ENCODE results near the gene ATP12A. TPM values are rescaled to one million over a fixed set of nuclear protein-coding genes. Genes with fewer than 3 reads are reported as not detected.

ATP12A gene
- total RNA-seq = not detected

DNA sequence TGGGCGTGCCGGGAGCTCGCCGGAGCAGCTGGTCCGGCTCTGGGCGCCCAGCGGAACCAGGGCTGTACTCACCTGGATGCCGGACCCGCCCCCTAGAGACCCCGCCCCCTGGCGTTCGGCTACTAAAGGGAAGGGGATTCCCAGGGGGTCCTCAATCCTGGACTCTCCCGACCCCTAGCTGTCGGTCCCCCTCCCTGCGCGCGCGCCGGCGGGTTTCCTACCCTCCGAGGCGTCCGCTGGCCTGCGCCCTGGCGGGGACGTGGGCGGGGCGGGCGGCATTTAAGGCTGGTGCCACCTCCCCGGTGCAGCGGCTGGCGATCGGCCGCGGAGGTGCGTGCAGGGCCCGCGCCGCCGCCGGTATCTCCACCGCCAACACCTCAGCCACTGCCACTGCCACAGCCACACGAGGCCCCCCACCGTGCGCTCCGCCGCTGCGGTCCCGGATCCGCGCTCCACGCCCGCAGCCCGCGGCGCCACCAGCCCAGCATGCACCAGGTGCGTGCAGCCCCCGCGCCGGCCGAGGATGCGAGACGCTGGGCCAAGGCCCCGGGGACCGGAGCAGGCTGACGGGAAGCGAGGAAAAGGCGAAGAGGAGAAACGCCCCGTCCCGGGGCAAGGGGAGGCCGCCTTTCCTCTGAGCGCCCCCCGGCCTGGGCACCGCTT is at the start of gene ATP12A:
ATP12A (plus strand) TSS at position 151 of the 663 bp plus-strand sequence; CDS start at position 487, 336 bp downstream.
- Histone ChIP-seq H3K9ac (ENCODE audit: low read depth in 1 of 3, low read length in 3 of 3) (no peak within 1 kb of the TSS), H3K4me3 (ENCODE audit: low read length in 3 of 3) (no peak within 1 kb of the TSS), H3K27me3 (ENCODE audit: control insufficient read depth in 3 of 3, insufficient read depth in 3 of 3, low read length in 3 of 3) (peaks cover 27 to 44% (median 34%) of the 10 kb centered on the region in 3 donors)

DNA sequence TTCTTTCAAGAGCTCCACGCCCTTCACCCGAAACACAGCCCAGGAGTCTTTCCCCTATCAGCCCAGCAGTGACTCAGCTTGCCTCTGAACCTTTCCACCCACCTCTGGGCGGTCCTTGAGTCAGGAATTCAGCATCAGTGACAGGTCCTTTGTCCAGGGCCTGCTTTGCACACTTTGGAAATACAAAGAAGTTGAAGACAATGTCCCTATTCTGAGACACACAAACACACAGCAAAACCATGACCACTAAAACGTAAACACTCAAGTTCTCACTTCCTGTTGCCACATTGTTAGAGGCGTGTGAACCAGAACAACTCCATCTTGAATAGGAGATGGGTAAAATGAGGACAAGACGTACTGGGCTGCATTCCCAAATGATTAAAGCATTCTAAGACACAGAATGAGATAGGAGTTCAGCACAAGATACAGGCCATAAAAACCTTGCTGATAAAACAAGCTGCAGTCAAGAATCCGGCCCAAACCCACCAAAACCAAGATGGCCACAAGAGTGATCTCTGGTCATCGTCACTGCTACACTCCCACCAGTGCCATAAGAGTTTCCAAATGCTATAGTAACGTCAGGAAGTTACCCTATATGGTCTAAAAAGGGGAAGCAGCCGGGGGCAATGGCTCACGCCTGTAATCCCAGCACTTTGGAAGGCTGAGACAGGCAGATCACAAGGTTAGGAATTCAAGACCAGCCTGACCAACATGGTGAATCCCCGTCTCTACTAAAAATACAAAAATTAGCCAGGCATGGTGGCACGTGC is 49.2 kb upstream of the ATP12A start:
- Histone ChIP-seq H3K36me3 (ENCODE audit: control insufficient read depth in 3 of 3, insufficient read depth in 3 of 3, low read length in 3 of 3) (no peaks in the 10 kb centered on the region), H3K9ac (ENCODE audit: low read depth in 1 of 3, low read length in 3 of 3) (no peak overlapping the region), H3K9me3 (ENCODE audit: control insufficient read depth in 3 of 3, low read length in 3 of 3) (no peaks in the 10 kb centered on the region), H3K27me3 (ENCODE audit: control insufficient read depth in 3 of 3, insufficient read depth in 3 of 3, low read length in 3 of 3) (no peaks in the 10 kb centered on the region), H3K4me1 (ENCODE audit: control insufficient read depth in 3 of 3, insufficient read depth in 3 of 3, low read length in 3 of 3) (no peaks in the 10 kb centered on the region), H3K4me3 (ENCODE audit: low read length in 3 of 3) (no peak overlapping the region), H3K27ac (ENCODE audit: low read depth, low read length) (no peak overlapping the region)

More for the DNA sequence above, at the start of gene ATP12A:
- Histone ChIP-seq H3K36me3 (ENCODE audit: control insufficient read depth in 3 of 3, insufficient read depth in 3 of 3, low read length in 3 of 3) (no peaks in the 10 kb centered on the region), H3K4me1 (ENCODE audit: control insufficient read depth in 3 of 3, insufficient read depth in 3 of 3, low read length in 3 of 3) (no peaks in the 10 kb centered on the region), H3K27ac (ENCODE audit: low read depth, low read length) (no peak within 1 kb of the TSS), H3K9me3 (ENCODE audit: control insufficient read depth in 3 of 3, low read length in 3 of 3) (no peaks in the 10 kb centered on the region)

DNA sequence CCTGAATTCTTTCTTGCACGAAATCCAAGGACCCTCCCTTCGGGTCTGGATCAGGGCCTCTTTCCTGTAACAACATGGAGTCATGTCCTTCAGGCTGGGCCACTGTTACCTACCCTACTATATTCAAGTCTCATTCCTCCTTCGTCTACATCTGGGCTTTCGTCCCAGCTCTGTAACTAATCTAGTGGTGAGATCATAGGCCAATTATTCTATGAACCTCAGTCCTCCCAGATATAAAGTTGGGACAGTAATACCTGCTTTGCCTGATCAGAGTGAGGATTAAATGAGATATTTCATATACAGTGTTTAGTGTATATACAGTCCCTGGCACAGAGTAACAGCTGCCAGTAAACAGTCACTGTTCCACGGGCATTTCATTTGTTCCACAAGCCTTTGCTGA is 48.3 kb upstream of the ATP12A start:
- no peaks in the 10 kb centered on the region for H3K9me3 ChIP-seq (ENCODE audit: control insufficient read depth in 3 of 3, low read length in 3 of 3)
- H3K9ac ChIP-seq (ENCODE audit: low read depth in 1 of 3, low read length in 3 of 3) = no peak overlapping the region
- H3K36me3 ChIP-seq (ENCODE audit: control insufficient read depth in 3 of 3, insufficient read depth in 3 of 3, low read length in 3 of 3) = no peaks in the 10 kb centered on the region
- no peak overlapping the region for H3K4me3 ChIP-seq (ENCODE audit: low read length in 3 of 3)
- H3K4me1 ChIP-seq (ENCODE audit: control insufficient read depth in 3 of 3, insufficient read depth in 3 of 3, low read length in 3 of 3) = no peaks in the 10 kb centered on the region
- H3K27me3 ChIP-seq (ENCODE audit: control insufficient read depth in 3 of 3, insufficient read depth in 3 of 3, low read length in 3 of 3) = no peaks in the 10 kb centered on the region
- no peak overlapping the region for H3K27ac ChIP-seq (ENCODE audit: low read depth, low read length)

DNA sequence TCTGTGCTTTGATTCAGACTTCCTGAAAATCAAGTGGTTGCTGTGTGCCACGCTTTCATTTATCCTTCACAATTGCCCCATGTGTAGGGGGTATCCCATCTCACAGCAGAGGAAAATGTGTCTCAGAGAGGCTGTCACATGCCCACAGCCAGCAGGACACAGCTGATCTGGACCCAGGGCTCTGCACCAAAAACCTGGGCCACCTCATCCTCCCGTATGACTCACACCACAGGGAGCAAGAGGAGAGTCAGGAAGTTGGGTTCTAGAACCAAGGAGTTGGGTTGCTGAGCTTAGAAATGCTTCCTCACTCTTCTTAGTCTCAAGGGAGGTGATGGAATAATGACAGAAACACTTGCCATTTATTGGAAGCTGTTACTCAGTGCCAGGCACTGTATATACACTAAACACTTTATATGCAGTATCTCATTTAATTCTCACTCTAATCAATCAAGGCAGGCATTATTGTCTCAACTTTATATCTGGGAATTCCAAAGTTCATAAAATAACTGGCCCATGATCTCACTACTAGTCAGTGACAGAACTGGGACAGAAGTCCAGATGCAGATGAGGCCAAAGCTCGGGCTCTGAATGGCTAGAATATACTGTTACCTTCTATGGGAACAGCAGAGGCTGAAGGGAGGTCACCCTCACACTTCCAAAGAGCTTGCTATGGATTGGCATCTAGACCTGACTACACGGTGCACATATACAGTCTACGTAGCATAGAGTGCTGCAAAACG is 47.7 kb upstream of the ATP12A start:
- Histone ChIP-seq H3K36me3 (ENCODE audit: control insufficient read depth in 3 of 3, insufficient read depth in 3 of 3, low read length in 3 of 3) (no peaks in the 10 kb centered on the region), H3K27ac (ENCODE audit: low read depth, low read length) (no peak overlapping the region), H3K9me3 (ENCODE audit: control insufficient read depth in 3 of 3, low read length in 3 of 3) (no peaks in the 10 kb centered on the region), H3K4me1 (ENCODE audit: control insufficient read depth in 3 of 3, insufficient read depth in 3 of 3, low read length in 3 of 3) (no peaks in the 10 kb centered on the region), H3K27me3 (ENCODE audit: control insufficient read depth in 3 of 3, insufficient read depth in 3 of 3, low read length in 3 of 3) (no peaks in the 10 kb centered on the region), H3K4me3 (ENCODE audit: low read length in 3 of 3) (no peak overlapping the region), H3K9ac (ENCODE audit: low read depth in 1 of 3, low read length in 3 of 3) (no peak overlapping the region)

DNA sequence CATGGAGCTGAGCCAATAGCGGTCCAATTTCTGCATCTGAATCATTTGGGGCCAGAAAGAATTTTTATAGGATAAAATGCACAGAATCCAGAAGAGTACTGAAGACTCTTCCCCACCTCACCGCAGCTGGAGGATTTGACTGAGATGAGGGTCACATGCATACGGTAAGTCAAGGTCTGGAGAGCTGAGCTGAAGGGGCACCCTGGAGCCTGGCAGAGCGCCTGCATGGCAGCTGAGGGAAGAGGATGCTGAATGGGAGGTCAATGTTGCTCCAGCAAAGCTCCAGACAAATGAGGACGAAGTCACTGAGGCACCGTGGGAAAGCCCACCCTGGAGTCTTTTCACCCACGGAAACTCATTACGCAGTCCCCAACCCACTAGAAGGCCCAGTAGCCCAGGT is 43.4 kb upstream of the ATP12A start:
- no peak overlapping the region for H3K27ac ChIP-seq (ENCODE audit: low read depth, low read length)
- peaks cover 0 to 6% (median 0%) of the 10 kb centered on the region in 3 donors for H3K27me3 ChIP-seq (ENCODE audit: control insufficient read depth in 3 of 3, insufficient read depth in 3 of 3, low read length in 3 of 3)
- H3K4me1 ChIP-seq (ENCODE audit: control insufficient read depth in 3 of 3, insufficient read depth in 3 of 3, low read length in 3 of 3) = no peaks in the 10 kb centered on the region
- H3K9ac ChIP-seq (ENCODE audit: low read depth in 1 of 3, low read length in 3 of 3) = no peak overlapping the region
- H3K9me3 ChIP-seq (ENCODE audit: control insufficient read depth in 3 of 3, low read length in 3 of 3) = no peaks in the 10 kb centered on the region
- no peak overlapping the region for H3K4me3 ChIP-seq (ENCODE audit: low read length in 3 of 3)
- H3K36me3 ChIP-seq (ENCODE audit: control insufficient read depth in 3 of 3, insufficient read depth in 3 of 3, low read length in 3 of 3) = no peaks in the 10 kb centered on the region

DNA sequence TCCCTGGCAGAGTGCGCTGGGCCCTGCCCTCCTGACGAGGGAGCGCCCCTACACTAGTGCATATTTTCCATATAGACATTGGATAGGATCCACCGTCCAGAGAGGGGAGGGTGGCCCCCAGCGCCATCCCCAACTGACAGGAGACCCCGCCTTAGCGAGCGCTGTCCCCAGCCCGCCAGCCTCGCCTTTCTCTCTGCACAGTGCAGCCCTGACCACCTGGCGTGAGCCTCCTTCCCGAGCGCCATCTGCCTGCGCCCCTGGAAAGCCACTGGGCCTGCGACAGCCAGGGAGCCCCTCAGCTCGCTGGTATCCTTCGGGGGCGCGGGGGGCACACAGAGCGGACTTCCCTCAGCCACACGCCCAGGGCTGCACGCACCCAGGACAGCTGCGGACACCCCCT is 42.1 kb upstream of the ATP12A start:
- Histone ChIP-seq H3K4me1 (ENCODE audit: control insufficient read depth in 3 of 3, insufficient read depth in 3 of 3, low read length in 3 of 3) (no peaks in the 10 kb centered on the region), H3K9me3 (ENCODE audit: control insufficient read depth in 3 of 3, low read length in 3 of 3) (no peaks in the 10 kb centered on the region), H3K4me3 (ENCODE audit: low read length in 3 of 3) (no peak overlapping the region), H3K27ac (ENCODE audit: low read depth, low read length) (no peak overlapping the region), H3K27me3 (ENCODE audit: control insufficient read depth in 3 of 3, insufficient read depth in 3 of 3, low read length in 3 of 3) (peaks cover 0 to 6% (median 0%) of the 10 kb centered on the region in 3 donors), H3K9ac (ENCODE audit: low read depth in 1 of 3, low read length in 3 of 3) (no peak overlapping the region), H3K36me3 (ENCODE audit: control insufficient read depth in 3 of 3, insufficient read depth in 3 of 3, low read length in 3 of 3) (no peaks in the 10 kb centered on the region)

DNA sequence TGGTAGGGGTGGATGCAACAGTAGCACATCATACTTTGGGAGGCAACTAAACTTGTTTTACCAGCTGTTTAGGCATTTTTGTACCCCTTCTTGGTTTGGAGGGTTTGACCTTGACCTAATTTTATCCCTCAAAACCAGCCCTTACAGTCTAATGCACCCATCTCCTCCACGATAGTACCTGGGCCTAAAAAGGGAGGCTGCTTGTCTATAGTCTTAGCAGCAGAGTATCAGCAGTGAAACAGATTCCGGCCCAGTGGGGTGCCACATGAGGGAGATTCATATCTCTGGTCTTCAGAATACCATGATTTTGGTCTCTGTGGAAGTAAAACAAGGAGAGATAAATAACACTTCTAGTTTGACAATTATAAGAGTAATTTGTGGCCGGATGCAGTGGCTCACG is 39.5 kb upstream of the ATP12A start:
- no peaks in the 10 kb centered on the region for H3K36me3 ChIP-seq (ENCODE audit: control insufficient read depth in 3 of 3, insufficient read depth in 3 of 3, low read length in 3 of 3)
- no peak overlapping the region for H3K4me3 ChIP-seq (ENCODE audit: low read length in 3 of 3)
- no peak overlapping the region for H3K9ac ChIP-seq (ENCODE audit: low read depth in 1 of 3, low read length in 3 of 3)
- peaks cover 0 to 6% (median 0%) of the 10 kb centered on the region in 3 donors for H3K27me3 ChIP-seq (ENCODE audit: control insufficient read depth in 3 of 3, insufficient read depth in 3 of 3, low read length in 3 of 3)
- H3K9me3 ChIP-seq (ENCODE audit: control insufficient read depth in 3 of 3, low read length in 3 of 3) = no peaks in the 10 kb centered on the region
- no peaks in the 10 kb centered on the region for H3K4me1 ChIP-seq (ENCODE audit: control insufficient read depth in 3 of 3, insufficient read depth in 3 of 3, low read length in 3 of 3)
- no peak overlapping the region for H3K27ac ChIP-seq (ENCODE audit: low read depth, low read length)

DNA sequence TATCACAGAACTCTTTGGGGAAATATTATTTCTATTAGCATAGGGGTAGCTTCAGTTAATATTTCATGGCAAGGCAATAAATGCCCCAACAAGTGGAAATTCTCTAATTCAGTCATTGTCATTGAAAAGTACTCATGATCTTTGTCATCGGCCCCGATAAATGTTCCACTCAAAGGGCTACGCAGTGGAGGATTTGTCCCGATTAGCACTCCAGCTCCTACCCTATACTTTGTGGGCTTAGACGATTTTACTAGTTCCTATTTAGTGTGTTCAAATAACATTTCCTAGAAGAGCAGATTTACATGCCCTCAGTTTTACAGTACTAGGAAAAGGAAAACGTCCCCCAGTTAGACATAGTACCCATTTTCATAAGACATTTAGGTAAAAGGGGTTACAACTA is 38.0 kb upstream of the ATP12A start:
- Histone ChIP-seq H3K9ac (ENCODE audit: low read depth in 1 of 3, low read length in 3 of 3) (no peak overlapping the region), H3K9me3 (ENCODE audit: control insufficient read depth in 3 of 3, low read length in 3 of 3) (no peaks in the 10 kb centered on the region), H3K4me1 (ENCODE audit: control insufficient read depth in 3 of 3, insufficient read depth in 3 of 3, low read length in 3 of 3) (no peaks in the 10 kb centered on the region), H3K4me3 (ENCODE audit: low read length in 3 of 3) (no peak overlapping the region), H3K27ac (ENCODE audit: low read depth, low read length) (no peak overlapping the region), H3K36me3 (ENCODE audit: control insufficient read depth in 3 of 3, insufficient read depth in 3 of 3, low read length in 3 of 3) (no peaks in the 10 kb centered on the region), H3K27me3 (ENCODE audit: control insufficient read depth in 3 of 3, insufficient read depth in 3 of 3, low read length in 3 of 3) (peaks cover 0 to 6% (median 0%) of the 10 kb centered on the region in 3 donors)

DNA sequence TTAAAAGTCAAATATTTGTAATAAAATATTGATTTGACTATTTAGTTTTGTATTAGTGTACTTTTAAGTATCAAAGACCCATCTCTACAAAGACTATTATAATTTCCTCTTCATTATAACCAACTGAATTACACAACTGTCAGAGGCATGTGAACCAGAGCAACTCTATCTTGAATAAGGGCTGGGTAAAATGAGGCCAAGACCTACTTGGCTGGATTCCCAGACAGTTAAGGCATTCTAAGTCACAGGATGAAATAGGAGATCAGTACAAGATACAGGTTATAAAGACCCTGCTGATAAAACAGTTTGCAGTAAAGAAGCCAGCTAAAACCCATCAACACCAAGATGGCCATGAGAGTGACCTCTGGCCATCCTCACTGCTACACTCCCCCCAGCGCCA is 36.2 kb upstream of the ATP12A start:
- H3K4me1 ChIP-seq (ENCODE audit: control insufficient read depth in 3 of 3, insufficient read depth in 3 of 3, low read length in 3 of 3) = no peaks in the 10 kb centered on the region
- H3K9me3 ChIP-seq (ENCODE audit: control insufficient read depth in 3 of 3, low read length in 3 of 3) = no peaks in the 10 kb centered on the region
- H3K36me3 ChIP-seq (ENCODE audit: control insufficient read depth in 3 of 3, insufficient read depth in 3 of 3, low read length in 3 of 3) = no peaks in the 10 kb centered on the region
- no peak overlapping the region for H3K9ac ChIP-seq (ENCODE audit: low read depth in 1 of 3, low read length in 3 of 3)
- no peak overlapping the region for H3K27ac ChIP-seq (ENCODE audit: low read depth, low read length)
- no peaks in the 10 kb centered on the region for H3K27me3 ChIP-seq (ENCODE audit: control insufficient read depth in 3 of 3, insufficient read depth in 3 of 3, low read length in 3 of 3)
- no peak overlapping the region for H3K4me3 ChIP-seq (ENCODE audit: low read length in 3 of 3)

DNA sequence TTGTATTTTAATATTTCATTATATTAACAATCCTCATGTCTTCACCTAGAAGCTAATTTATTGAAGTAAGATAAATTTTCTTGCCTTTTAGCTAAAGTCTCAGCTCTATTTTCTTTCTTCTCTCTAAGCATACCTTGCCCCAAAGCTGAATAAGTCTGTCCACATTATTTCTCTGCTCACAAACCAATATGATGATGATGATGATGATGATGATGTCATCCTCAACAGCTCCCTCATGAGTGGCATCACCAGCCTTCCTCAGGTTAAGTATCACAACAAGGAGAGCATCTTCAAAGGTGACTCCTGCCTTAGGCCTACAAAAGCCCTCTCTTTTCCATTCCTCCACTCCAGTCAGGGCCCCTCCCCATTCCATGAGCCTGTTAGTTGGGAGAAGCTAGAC is 31.9 kb upstream of the ATP12A start:
- H3K4me3 ChIP-seq (ENCODE audit: low read length in 3 of 3) = no peak overlapping the region
- H3K36me3 ChIP-seq (ENCODE audit: control insufficient read depth in 3 of 3, insufficient read depth in 3 of 3, low read length in 3 of 3) = no peaks in the 10 kb centered on the region
- no peak overlapping the region for H3K9ac ChIP-seq (ENCODE audit: low read depth in 1 of 3, low read length in 3 of 3)
- no peak overlapping the region for H3K27ac ChIP-seq (ENCODE audit: low read depth, low read length)
- H3K9me3 ChIP-seq (ENCODE audit: control insufficient read depth in 3 of 3, low read length in 3 of 3) = no peaks in the 10 kb centered on the region
- peaks cover 0 to 6% (median 3%) of the 10 kb centered on the region in 3 donors for H3K27me3 ChIP-seq (ENCODE audit: control insufficient read depth in 3 of 3, insufficient read depth in 3 of 3, low read length in 3 of 3)
- H3K4me1 ChIP-seq (ENCODE audit: control insufficient read depth in 3 of 3, insufficient read depth in 3 of 3, low read length in 3 of 3) = no peaks in the 10 kb centered on the region

Data from skeletal muscle tissue (tissue), 4 donors.